ENCODE results near the gene OCA2. TPM values are rescaled to one million over a fixed set of nuclear protein-coding genes. Genes with fewer than 3 reads are reported as not detected.

OCA2 gene
- total RNA-seq, 1 donor from 2014 or later, result 0.25 TPM

- peak in 1 of 2 donors; percentile 74 for DNase-seq (ENCODE audit: extremely low spot score in 2 of 2)
- Histone ChIP-seq H3K36me3 (no peaks in the 10 kb centered on the region), H3K27ac (no peak overlapping the region), H3K4me3 (no peak overlapping the region), H3K4me1 (peaks cover 5% of the 10 kb centered on the region), H3K27me3 (no peaks in the 10 kb centered on the region), H3K9me3 (no peaks in the 10 kb centered on the region)
- intact Hi-C loops (cut with DNase I), result loop anchor here (10.0 kb wide), 1 partner anchor 56 kb away; no protein-coding TSS in a partner anchor
- no peak for TF ChIP-seq POLR2AphosphoS5 (IDR thresholded peaks at IDR 0.05; ENCODE audit: insufficient read depth in 1 of 2, low read depth in 1 of 2)
- no peak for TF ChIP-seq POLR2A (IDR thresholded peaks at IDR 0.05)
- TF ChIP-seq CTCF (IDR thresholded peaks at IDR 0.05), result no peak
Observed at GRCh38 chr15:27868828-27869404, 230.2 kb downstream of the OCA2 start.

GRCh38 chr15:27867861-27868260 is 231.3 kb downstream of the OCA2 start:
- no peak for TF ChIP-seq POLR2A (IDR thresholded peaks at IDR 0.05)
- TF ChIP-seq CTCF (IDR thresholded peaks at IDR 0.05), result no peak
- TF ChIP-seq POLR2AphosphoS5 (IDR thresholded peaks at IDR 0.05; ENCODE audit: insufficient read depth in 1 of 2, low read depth in 1 of 2), result no peak
- no peak for DNase-seq (ENCODE audit: extremely low spot score in 2 of 2)

GRCh38 chr15:27866505-27867165 is 232.5 kb downstream of the OCA2 start:
- H3K36me3 ChIP-seq, result no peaks in the 10 kb centered on the region
- no peak overlapping the region for H3K4me3 ChIP-seq
- H3K4me1 ChIP-seq, result peaks cover 5% of the 10 kb centered on the region
- intact Hi-C loops (cut with DNase I), result loop anchor here (10.0 kb wide), 1 partner anchor 58 kb away; no protein-coding TSS in a partner anchor
- no peaks in the 10 kb centered on the region for H3K9me3 ChIP-seq
- H3K27me3 ChIP-seq, result no peaks in the 10 kb centered on the region
- H3K27ac ChIP-seq, result no peak overlapping the region
- TF ChIP-seq POLR2AphosphoS5 (IDR thresholded peaks at IDR 0.05; ENCODE audit: insufficient read depth in 1 of 2, low read depth in 1 of 2) (no peak), POLR2A (IDR thresholded peaks at IDR 0.05) (no peak), CTCF (IDR thresholded peaks at IDR 0.05) (no peak)
- DNase-seq (ENCODE audit: extremely low spot score in 2 of 2), result peak in 1 of 2 donors; percentile 61

More at GRCh38 chr15:27867861-27868260, 231.3 kb downstream of the OCA2 start:
- Histone ChIP-seq H3K36me3 (no peaks in the 10 kb centered on the region), H3K4me3 (no peak overlapping the region), H3K9me3 (no peaks in the 10 kb centered on the region), H3K27me3 (no peaks in the 10 kb centered on the region), H3K27ac (no peak overlapping the region), H3K4me1 (peaks cover 5% of the 10 kb centered on the region)
- intact Hi-C loops (cut with DNase I), result loop anchor here (10.0 kb wide), 1 partner anchor 57 kb away; no protein-coding TSS in a partner anchor

DNA sequence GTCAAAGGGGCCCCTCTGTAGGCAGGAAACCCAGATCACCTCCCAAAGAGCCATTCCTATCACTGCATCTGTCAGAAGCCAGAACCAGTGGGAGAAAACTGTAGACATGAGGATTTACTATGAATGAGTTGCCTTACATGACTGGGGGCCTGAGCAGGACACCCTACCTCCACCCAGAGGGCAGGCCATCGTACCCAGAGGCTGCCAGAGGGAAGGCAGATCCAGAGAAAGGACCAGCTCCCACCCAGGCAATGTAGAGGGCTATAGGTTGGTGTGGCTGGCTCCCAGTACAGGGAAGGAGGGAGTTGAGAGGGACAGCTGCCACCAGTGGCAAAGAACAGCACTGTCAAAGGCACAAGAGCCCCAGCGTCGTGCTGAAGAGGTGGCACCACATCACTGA is 233.2 kb downstream of the OCA2 start:
- Histone ChIP-seq H3K27me3 (no peaks in the 10 kb centered on the region), H3K27ac (no peak overlapping the region), H3K4me1 (peaks cover 5% of the 10 kb centered on the region), H3K4me3 (no peak overlapping the region), H3K36me3 (no peaks in the 10 kb centered on the region), H3K9me3 (no peaks in the 10 kb centered on the region)
- peak in 1 of 2 donors; percentile 77 for DNase-seq (ENCODE audit: extremely low spot score in 2 of 2)
- intact Hi-C loops (cut with DNase I), result loop anchor here (10.0 kb wide), 1 partner anchor 59 kb away; no protein-coding TSS in a partner anchor
- no peak for TF ChIP-seq POLR2A (IDR thresholded peaks at IDR 0.05)
- TF ChIP-seq POLR2AphosphoS5 (IDR thresholded peaks at IDR 0.05; ENCODE audit: insufficient read depth in 1 of 2, low read depth in 1 of 2), result no peak
- no peak for TF ChIP-seq CTCF (IDR thresholded peaks at IDR 0.05)

All from vagina (tissue), 2 donors.